HepG2 (cell line): ENCODE data around the gene CGNL1. TPM values are rescaled to one million over a fixed set of nuclear protein-coding genes. Genes with fewer than 3 reads are reported as not detected.

Source experiments
- ATAC-seq: fragments of 200-7000 bp; cut with Tn5 transposase; 3 replicates; pipeline ENCODE4 v1.9.1; 2020; ENCODE audit warnings: mild to moderate bottlenecking, moderate library complexity
- BruUV-seq: library from RNA; stranded (reverse); fragments of 400-500 nt; replicated peaks from 2 replicates; lab custom pipeline; 2021; lab: Mats Ljungman, UMichigan
- CTCF ChIA-PET: fragments of 300-600 bp; formaldehyde crosslinking; extraction: SDS; loops from one replicate; lab custom pipeline; 2021; ENCODE audit warnings: low total read pairs, inconsistent platforms, low intra/inter-chr PET ratio; lab: Yijun Ruan, JAX
- POLR2A ChIA-PET: fragments of 350-600 bp; sonication (Branson Sonifier 250); formaldehyde crosslinking; loops from one replicate; lab custom pipeline; 2020; ENCODE audit warnings: antibody characterized with exemption, inconsistent platforms; lab: Yijun Ruan, JAX
- DNase-seq: peaks from one replicate; pipeline ENCODE4 v3.0.0-alpha.2; 2015; ENCODE audit warnings: low spot score
- FAIRE-seq: peaks from 3 replicates; lab custom pipeline; 2011; peaks lifted over from hg19 to GRCh38; lab: Jason Lieb, UNC
- H2AFZ ChIP-seq: one replicate; pipeline ENCODE4 v1.6.1; 2011; ENCODE audit warnings: low read length, inconsistent platforms
- H3K27ac ChIP-seq: fragments of 300-600 bp; 3 replicates; pipeline ENCODE4 v1.8.0; 2011; ENCODE audit warnings: mixed run types, mild to moderate bottlenecking, mixed read lengths, low read length, inconsistent platforms; ENCODE audit not compliant: insufficient read depth; ENCODE audit errors: extremely low read length
- H3K27me3 ChIP-seq, 2 experiments: fragments of 200-600 bp in 1 of 2; 2 replicates in 1 of 2; 3 replicates in 1 of 2; pipeline versions ENCODE4 v1.6.0 to v1.8.0; 2011; ENCODE audit warnings: low read length in 2 of 2, mild to moderate bottlenecking in 2 of 2, moderate library complexity in 2 of 2, inconsistent platforms in 1 of 2; ENCODE audit not compliant: insufficient read depth in 2 of 2, control insufficient read depth in 1 of 2
- H3K36me3 ChIP-seq, 2 experiments: fragments of 200-600 bp in 1 of 2; replicated peaks in 1 of 2; 2 replicates in 1 of 2; 3 replicates in 1 of 2; pipeline versions ENCODE4 v1.5.1 to v1.8.0; 2011; ENCODE audit warnings: low read length in 2 of 2, inconsistent platforms in 1 of 2; ENCODE audit not compliant: insufficient read depth in 2 of 2, control insufficient read depth in 1 of 2
- H3K4me1 ChIP-seq: 2 replicates; pipeline ENCODE4 v1.5.1; 2012; ENCODE audit warnings: low read length, inconsistent platforms; ENCODE audit not compliant: insufficient read depth
- H3K4me2 ChIP-seq: 2 replicates; pipeline ENCODE4 v1.6.0; 2011; ENCODE audit warnings: low read depth, low read length, inconsistent platforms
- H3K4me3 ChIP-seq, 3 experiments: fragments of 200-600 bp in 1 of 3; sonication (generic), shearing (Covaris generic) in 1 of 3; replicated peaks in 1 of 3; 2 replicates each; pipeline ENCODE4 v1.5.1; 2011 to 2016; ENCODE audit warnings: low read length in 3 of 3, inconsistent platforms in 2 of 3, low read depth in 2 of 3, mild to moderate bottlenecking in 2 of 3, control low read depth in 1 of 3, mixed read lengths in 1 of 3; ENCODE audit not compliant: insufficient read depth in 1 of 3
- H3K79me2 ChIP-seq: one replicate; pipeline ENCODE4 v1.6.1; 2011; ENCODE audit warnings: low read length, inconsistent platforms; ENCODE audit not compliant: insufficient read depth
- H3K9ac ChIP-seq: 2 replicates; pipeline ENCODE4 v1.6.0; 2011; ENCODE audit warnings: mild to moderate bottlenecking, low read depth, low read length, inconsistent platforms; ENCODE audit not compliant: insufficient read depth
- H3K9me3 ChIP-seq: 2 replicates; pipeline ENCODE4 v1.5.1; 2012; ENCODE audit warnings: mild to moderate bottlenecking, low read length
- H4K20me1 ChIP-seq: 2 replicates; pipeline ENCODE4 v1.6.0; 2011; ENCODE audit warnings: inconsistent platforms, mild to moderate bottlenecking, low read length, moderate library complexity; ENCODE audit not compliant: insufficient read depth
- FOXO1 ChIP-seq: sonication (generic); formaldehyde crosslinking; IDR thresholded peaks from 2 replicates; pipeline ENCODE4 v1.4.0; 2020; ENCODE audit warnings: missing genetic modification reagents
- HDAC1 ChIP-seq: sonication (generic); formaldehyde crosslinking; IDR thresholded peaks from 2 replicates; pipeline ENCODE4 v1.5.1; 2020; ENCODE audit warnings: mild to moderate bottlenecking, missing genetic modification reagents
- HIC2 ChIP-seq: sonication (generic); formaldehyde crosslinking; IDR thresholded peaks from 2 replicates; pipeline ENCODE4 v1.9.0; 2022; ENCODE audit warnings: low read depth, missing genetic modification reagents
- KAT7 ChIP-seq: IDR thresholded peaks from 2 replicates; pipeline ENCODE4 v1.6.1; 2018; ENCODE audit warnings: borderline replicate concordance, missing compliant biosample characterization
- KDM5B ChIP-seq: sonication (generic); formaldehyde crosslinking; IDR thresholded peaks from 2 replicates; pipeline ENCODE4 v1.4.0; 2020; ENCODE audit warnings: missing genetic modification reagents, mild to moderate bottlenecking, borderline replicate concordance
- POLR2AphosphoS5 ChIP-seq: IDR thresholded peaks from 2 replicates; pipeline ENCODE4 v1.6.1; 2012; ENCODE audit warnings: low read depth, low read length
- POLR2G ChIP-seq: fragments of 200-400 bp; formaldehyde crosslinking; IDR thresholded peaks from 2 replicates; pipeline ENCODE4 v1.6.1; 2018; ENCODE audit warnings: mild to moderate bottlenecking, low read depth, low read length, moderate library complexity
- ZNF335 ChIP-seq: sonication (generic); formaldehyde crosslinking; IDR thresholded peaks from 2 replicates; pipeline ENCODE4 v1.4.0; 2020; ENCODE audit warnings: missing genetic modification reagents
- ZNF589 ChIP-seq: sonication (generic); formaldehyde crosslinking; conservative IDR thresholded peaks from 2 replicates; pipeline ENCODE4 v1.8.0; 2022; ENCODE audit warnings: mild to moderate bottlenecking, moderate library complexity, missing genetic modification reagents
- ZNF614 ChIP-seq: IDR thresholded peaks from 2 replicates; pipeline ENCODE4 v1.6.1; 2018; ENCODE audit warnings: missing biosample characterization, missing genetic modification reagents, inconsistent platforms, borderline replicate concordance
- ZNF740 ChIP-seq: sonication (generic); formaldehyde crosslinking; IDR thresholded peaks from 2 replicates; pipeline ENCODE4 v1.4.0; 2020; ENCODE audit warnings: missing genetic modification reagents
- ZSCAN5A ChIP-seq: sonication (generic); formaldehyde crosslinking; IDR thresholded peaks from 2 replicates; pipeline ENCODE4 v1.8.0; 2022; ENCODE audit warnings: mild to moderate bottlenecking, missing genetic modification reagents, borderline replicate concordance
- WGBS: methylation state at CpG from one replicate; pipeline ENCODE4 v1.1.6; 2017; ENCODE audit warnings: low lambda C conversion rate; 5-methylcytosine and 5-hydroxymethylcytosine counted together
- in situ Hi-C: cut with HindIII; loops from 2 replicates; pipeline ENCODE4 v1.10.0; 2017; ENCODE audit warnings: low pct_unique_long_range_greater_than_20kb; ENCODE audit not compliant: extremely low pct_ligation_motif_present
- intact Hi-C: fragments of 100-400 bp; cut with micrococcal nuclease; formaldehyde crosslinking; loops from one replicate; pipeline ENCODE4 v1.10.0; 2022; ENCODE audit not compliant: unreplicated experiment
- polyA plus RNA-seq, 8 experiments: library from polyadenylated mRNA; depleted of rRNA in 3 of 8; stranded (reverse) in 7 of 8; unstranded in 1 of 8; fragments of >200 nt; fragmentation: Illumina TruSeq in 4 of 8; extraction: Trizol in 4 of 8; gene quantifications; 2 replicates each; pipeline versions ENCODE4 v1.2.1 to v1.2.3, GENCODE V29; 2011 to 2016; ENCODE audit warnings: low read depth in 4 of 8, missing spikeins in 1 of 8, mixed read lengths in 1 of 8; ENCODE audit not compliant: insufficient read depth in 1 of 8
- total RNA-seq, 5 experiments: library from RNA; depleted of rRNA; stranded (reverse); fragments of >200 nt; fragmentation: Illumina TruSeq; extraction: Trizol; gene quantifications; 2 replicates each; pipeline ENCODE4 v1.2.3, GENCODE V29; 2016; ENCODE audit warnings: low read depth in 1 of 5
- TF ChIP-seq, protein P1 (sequence below): sonication (generic); formaldehyde crosslinking; IDR thresholded peaks from 2 replicates; pipeline ENCODE4 v1.5.0; 2020; ENCODE audit warnings: missing genetic modification reagents, mild to moderate bottlenecking, borderline replicate concordance

Gene CGNL1
- total and polyA plus RNA-seq, 2 of the 13 experiments (the other 11 are each of a cell fraction or from before 2014, with no cell fraction given), result 5.6 to 15.6 TPM

DNA sequence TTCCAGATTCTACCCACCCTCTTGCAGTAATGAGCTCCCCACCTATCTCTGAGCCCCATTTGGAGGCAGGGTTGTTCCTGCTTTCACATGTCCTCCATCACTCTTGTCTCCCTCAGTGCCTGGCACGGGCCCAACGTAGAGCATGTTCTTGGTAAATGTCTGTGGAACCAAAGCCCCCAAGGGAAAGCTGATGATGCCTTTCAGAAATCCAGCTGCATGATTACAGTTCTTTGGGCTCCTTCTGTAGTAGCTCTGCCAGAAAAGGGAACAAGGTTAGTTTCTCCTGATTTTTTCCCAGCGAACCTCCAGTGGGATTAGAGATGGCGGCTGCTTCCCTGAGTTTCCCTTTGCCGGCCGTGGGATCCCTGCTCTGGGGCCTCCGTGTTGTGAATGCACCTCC is 39.3 kb downstream of the CGNL1 start:
- no peak for TF ChIP-seq HDAC1 (CRISPR knock-in tag)
- TF ChIP-seq ZNF335 (CRISPR knock-in tag), result no peak
- TF ChIP-seq KDM5B (CRISPR knock-in tag), result no peak
- no peak for TF ChIP-seq KAT7 (CRISPR knock-in tag)
- TF ChIP-seq FOXO1 (CRISPR knock-in tag), result no peak
- no peak for TF ChIP-seq POLR2G
- TF ChIP-seq ZNF614 (CRISPR knock-in tag), result no peak
- TF ChIP-seq ZNF589, result no peak
- no peak for TF ChIP-seq POLR2AphosphoS5
- TF ChIP-seq ZNF740 (CRISPR knock-in tag), result no peak
- TF ChIP-seq, protein P1, sequence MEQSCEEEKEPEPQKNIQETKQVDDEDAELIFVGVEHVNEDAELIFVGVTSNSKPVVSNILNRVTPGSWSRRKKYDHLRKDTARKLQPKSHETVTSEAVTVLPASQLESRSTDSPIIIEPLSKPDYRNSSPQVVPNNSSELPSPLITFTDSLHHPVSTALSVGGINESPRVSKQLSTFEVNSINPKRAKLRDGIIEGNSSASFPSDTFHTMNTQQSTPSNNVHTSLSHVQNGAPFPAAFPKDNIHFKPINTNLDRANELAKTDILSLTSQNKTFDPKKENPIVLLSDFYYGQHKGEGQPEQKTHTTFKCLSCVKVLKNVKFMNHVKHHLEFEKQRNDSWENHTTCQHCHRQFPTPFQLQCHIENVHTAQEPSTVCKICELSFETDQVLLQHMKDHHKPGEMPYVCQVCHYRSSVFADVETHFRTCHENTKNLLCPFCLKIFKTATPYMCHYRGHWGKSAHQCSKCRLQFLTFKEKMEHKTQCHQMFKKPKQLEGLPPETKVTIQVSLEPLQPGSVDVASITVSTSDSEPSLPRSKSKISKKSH (CRISPR knock-in tag), result no peak
- no peak for TF ChIP-seq ZSCAN5A
- TF ChIP-seq HIC2, result no peak
- DNase-seq (no peak), ATAC-seq (no peak), FAIRE-seq (no peak)
- intact Hi-C loops (no loop called here), in situ Hi-C loops (no loop called here)
- Histone ChIP-seq H3K27me3 (no peaks in the 10 kb centered on the region), H3K4me2 (no peak overlapping the region), H3K79me2 (peaks cover 1% of the 10 kb centered on the region), H3K4me1 (peaks cover 31% of the 10 kb centered on the region), H3K9ac (no peak overlapping the region), H3K36me3 (no peaks in the 10 kb centered on the region), H3K27ac (no peak overlapping the region), H4K20me1 (no peaks in the 10 kb centered on the region), H3K9me3 (no peaks in the 10 kb centered on the region), H3K4me3 (no peak overlapping the region), H2AFZ (no peak overlapping the region)
- ChIA-PET POLR2A (no interaction called here), CTCF (no interaction called here)
- no TSS peak for BruUV-seq
- WGBS, result 98% methylated on average over 5 of the region's 7 CpGs
